GM18517 (cell line): ENCODE measurements around the gene ROR2.

Source experiments
- ATAC-seq: cut with Tn5 transposase; IDR thresholded peaks from one replicate; pipeline ENCODE4 v1.9.1; 2021; ENCODE audit warnings: mild to moderate bottlenecking, moderate library complexity; ENCODE audit not compliant: unreplicated experiment

Gene ROR2

DNA sequence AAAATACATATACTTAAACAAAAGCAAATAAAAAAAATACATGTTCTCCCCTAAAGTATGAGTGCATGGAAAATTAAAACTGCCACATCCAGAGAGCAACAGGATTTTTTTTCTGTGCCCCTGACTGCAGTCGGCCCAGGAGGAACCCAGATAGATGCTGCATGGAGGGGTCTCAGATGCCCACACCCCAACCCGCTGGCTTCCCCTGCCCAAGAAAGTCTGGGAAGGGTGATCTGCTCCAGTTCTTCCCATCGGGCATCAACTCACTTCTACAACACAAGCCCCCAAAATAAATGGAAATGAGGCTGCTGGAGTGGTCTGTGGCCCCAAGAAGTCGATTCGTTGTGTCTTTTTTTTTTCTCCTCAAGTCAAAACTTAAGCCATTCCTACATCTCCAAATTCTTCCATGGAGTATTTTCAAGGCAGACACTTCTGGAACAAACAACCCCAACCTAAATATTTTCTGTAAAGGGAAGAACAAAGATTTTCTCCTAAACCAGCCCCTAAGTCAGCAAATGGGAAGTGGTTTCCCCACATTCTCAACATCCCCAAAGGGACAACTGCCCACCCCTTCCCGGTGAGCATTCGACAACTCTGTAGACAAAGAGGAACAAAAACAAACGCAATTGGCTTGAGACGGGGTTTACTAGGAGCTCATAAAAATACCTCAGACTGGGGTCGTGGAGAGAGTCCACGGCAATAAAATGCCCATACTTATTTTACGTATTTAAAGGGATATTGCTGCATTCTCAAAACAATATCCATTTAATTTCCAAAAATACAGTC is 46.7 kb downstream of the ROR2 start:
- ATAC-seq: no peak

DNA sequence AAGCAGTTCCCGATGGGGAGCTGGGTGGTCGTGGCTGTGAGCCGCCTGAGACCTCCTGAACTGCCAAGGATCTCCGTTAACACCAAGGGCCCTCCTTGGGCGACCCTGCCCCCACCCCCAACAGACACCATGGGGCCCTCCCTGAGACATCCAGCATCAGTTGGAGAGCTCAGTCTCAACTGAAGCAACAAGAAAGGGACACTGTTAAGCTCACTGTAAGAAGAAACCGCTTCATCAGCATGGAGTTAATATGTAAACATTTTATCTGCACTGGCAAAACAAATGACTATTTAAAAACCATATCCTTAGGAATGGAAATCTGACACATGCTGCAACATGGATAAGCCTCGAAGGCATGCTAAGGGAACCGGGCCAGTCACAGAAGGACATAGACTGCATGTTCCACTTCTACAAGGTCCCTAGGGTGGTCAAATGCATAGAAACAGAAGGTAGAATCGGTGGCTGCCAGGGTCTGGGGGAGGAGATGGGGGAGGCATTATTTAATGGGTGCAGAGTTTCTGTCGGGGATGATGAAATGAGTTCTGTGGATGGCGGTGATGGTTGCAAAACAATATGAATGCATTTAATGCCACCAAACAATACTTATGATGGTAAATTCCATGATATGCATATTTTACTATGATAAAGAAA is 47.4 kb downstream of the ROR2 start:
- no peak for ATAC-seq

DNA sequence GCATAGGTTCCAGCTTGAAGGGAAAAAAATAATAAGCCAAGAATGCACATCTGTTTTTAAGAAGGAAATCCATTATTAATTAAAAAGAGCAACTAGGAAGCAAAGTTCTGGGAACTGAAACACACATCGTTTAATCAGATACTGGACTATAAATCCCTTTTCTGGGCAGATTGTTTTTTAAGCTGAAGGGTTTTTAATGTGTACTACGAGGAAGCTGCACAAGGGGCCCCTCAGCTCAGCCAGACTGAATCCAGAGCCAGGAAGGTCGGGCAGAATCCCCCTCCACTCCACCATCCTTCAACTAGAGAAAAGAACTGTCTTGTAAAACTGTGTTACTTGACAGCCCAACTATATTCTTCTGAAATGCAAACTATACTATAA is 49.2 kb downstream of the ROR2 start:
- no peak for ATAC-seq

DNA sequence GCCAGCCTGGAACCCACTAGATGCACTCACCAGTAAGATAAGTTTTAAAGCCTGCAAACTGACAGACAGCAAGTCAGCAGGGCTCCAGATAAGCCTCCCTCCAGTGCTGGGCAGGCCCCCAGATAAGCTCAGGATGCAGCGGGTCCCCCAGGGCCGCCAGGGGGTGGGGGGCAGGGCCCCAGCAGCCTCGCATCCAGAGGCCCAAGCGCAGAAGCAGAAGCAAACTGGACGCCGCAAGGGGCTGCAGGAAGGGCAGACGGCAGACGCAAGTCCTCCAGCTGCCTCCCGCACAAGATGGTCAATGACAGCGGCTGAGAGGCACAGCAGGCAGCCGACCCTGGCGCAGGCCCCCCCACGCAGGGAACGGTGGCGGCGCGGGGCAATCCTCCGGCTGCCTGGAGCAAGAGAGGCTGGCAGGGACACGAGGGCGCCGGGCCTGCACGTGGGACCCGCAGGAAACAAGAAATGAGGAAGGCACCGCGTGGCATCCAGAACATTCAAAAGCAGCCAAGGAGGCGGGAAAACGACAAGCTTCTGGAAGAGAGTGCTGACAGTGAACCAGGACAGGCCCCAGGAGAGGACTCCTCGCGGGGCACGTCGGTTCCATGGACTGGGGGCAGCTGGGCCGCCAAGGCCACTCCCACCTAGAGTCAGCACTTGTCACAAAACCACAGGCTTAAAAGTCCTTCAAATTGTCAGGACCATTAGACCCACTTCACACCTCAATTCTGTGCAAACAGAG is 49.8 kb downstream of the ROR2 start:
- ATAC-seq: no peak

DNA sequence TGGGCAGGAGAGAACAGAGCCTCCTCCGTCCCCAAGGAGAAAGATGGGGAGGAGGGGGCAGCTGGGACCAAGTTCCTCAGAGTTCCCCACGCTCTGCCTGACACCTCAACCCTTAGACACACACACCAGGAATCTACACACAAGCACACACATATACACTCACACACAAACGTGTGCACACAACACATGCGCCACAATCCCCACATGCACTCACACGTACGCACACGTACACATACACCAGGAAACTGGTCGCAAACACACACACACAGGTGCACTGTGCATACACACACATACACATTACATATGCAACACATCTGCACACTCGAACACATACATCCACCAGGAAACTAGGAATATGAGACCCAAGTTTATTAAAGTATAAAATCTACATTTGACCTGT is 50.4 kb downstream of the ROR2 start:
- ATAC-seq: no peak

DNA sequence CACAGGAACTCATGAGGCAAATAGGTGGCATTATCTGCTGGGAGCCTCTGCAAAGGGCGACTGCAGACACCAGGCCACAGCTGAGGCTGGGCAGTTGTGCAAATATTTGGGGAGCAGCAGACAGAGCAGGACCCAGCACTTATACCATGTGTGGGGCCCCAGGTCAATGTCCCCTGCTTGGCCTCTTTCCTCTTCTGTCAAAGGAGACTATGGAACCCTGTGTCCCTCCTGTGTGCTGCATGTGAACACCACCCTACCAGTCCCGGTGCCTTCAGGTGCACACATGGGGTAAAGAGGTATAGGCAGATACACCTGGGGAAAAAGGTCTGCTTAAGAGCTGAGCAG is 50.8 kb downstream of the ROR2 start:
- no peak for ATAC-seq

DNA sequence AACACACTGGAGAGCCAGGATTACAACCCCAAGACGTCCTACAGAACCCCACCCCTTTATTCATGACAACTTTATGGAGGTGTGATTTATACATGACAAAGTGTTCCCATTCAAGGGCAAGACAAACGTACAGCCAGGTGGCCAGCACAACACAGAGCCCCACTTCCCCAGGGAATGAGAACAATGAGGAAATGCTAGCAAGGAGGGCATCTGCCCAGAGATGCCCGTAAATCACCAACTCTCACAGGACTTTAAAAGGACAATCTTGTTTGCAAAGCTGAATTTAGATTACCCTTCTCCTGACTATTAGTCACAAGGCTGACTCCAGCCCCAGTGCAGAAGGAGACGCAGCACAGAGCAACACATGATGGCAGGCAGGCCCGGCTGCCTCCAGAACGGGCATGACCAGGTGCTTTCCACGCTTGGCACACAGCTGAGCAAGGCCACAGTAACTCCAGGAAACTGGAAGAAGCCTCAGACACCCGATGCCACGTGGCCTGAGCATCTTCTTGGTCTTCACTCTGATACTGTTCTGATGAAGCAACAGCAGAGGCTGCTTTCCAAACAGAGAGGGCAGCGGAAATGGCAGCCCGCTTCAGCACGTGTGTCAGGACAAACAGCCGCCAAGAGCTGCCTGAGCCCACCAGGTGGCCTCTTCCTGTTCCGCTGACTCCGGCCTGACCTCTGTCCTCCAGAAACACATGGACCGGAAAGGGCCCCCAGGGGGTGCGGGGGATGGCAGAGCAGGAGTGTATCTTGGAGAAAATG is 51.4 kb downstream of the ROR2 start:
- ATAC-seq: no peak

DNA sequence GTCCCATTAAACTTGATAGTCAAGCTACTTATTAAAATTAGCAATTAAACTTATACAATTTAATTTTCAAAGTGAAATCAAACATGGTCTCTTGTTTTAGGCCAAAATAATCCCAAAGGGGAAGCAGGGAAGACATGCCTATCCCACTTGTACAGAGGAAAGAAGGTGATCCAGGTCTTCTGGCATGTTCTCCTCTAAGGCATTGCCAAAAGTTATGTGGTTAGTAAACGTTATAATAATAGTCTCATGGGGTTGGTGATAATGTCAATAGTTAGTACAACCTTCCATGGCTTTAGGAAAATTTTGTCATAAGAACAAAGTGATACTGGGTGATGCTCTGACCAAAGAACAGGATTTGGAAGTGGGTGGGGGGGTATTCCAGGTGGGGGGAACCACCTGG is 52.8 kb downstream of the ROR2 start:
- no peak for ATAC-seq

DNA sequence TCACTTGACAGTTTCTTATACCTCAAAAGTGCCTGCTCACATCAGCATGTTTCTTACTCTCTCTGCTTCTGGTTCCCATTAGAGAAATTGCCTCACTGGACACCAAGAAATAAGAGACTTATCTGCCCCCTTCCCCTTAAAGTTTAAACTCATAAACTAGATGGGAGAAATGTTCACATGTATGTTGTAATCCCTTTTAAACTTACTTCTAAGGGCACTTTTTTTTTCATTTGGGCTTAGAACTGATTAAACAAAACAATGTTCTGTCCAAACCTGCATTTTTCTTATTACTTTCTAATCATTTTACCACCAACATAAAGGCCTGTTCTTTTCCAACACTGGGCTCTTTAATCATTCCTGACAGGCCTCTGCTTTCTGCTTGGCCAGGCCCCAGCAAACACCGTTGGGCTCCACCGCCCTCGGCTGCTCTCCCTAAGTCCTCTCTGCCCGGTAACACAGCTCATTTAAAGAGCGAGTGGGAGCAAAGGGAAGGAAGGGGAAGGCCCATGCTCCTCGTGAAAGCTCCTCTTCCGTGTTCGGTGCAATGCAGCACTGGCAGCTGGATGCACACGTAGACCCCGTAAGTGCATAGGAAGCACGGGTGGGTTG is 53.4 kb downstream of the ROR2 start:
- no peak for ATAC-seq

DNA sequence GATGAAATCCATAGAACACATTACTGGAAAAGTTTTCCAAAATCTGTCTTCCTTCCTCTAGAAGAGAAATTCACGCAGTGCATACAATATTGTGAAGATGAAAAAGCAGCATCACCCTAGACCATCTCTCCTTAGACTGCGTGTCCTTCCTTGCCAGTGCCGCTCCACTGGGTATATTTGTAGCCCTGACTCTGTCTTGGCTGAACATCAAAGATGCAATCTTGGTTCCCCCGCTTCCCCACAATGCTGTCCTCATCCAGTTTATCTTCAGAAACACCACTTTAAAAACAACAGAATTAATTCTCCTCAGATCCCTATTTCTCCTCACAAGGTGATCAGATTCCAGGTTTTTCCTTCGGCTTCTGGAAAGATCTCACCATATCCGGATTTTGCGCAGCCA is 53.9 kb downstream of the ROR2 start:
- no peak for ATAC-seq

DNA sequence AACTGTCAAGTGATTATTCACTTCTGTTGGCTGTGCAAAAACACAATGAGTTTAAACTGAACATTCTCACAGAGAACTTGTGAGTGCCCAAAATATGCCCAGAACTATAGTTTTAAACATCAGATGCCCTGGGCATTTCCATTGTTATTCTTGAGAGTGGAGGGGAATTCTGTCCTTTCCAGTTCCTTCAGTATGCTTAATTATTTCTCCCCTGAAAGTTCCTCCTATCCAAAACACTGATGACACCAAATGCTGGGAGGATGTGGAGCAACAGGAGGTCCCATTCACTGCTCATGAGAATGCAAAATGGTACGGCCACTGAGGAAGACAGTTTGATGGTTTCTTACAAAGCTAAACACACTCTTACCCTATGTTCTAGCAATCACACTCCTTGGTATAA is 55.5 kb downstream of the ROR2 start:
- ATAC-seq: no peak

DNA sequence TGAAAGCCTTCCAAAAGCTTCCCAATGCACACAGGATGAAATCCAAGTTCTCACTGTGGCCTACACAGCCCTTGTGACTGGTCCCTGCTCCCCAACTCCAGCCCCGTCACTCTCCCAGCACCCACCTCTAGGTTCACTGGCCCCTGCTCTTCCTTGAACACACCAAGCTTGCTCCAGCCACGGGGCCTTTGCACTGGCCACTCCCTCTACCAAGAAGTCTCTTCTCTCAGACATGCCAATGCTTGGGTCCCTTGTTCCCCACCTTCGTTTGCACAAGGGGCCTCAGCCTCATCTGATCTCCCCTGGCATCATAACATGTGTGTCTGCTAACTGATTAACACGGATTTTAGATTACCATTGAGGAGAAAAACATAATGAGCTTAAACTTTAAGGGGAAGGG is 56.0 kb downstream of the ROR2 start:
- ATAC-seq: no peak

DNA sequence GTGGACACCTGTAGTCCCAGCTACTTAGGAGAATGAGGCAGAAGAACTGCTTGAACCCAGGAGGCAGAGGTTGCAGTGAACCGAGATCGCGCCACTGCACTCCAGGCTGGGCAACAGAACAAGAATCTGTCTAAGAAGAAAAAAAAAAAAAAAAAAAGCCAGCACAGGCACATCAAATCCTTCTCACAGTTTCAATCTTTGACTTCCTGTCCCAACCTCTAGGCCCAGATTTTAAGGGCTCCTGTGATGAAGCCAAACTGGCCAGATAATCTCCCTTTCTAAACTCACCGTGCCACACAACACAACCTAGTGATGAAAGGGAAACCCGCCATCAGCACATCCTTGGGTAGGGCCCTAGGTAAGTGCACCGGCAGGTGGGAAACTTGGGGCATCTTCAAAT is 58.1 kb downstream of the ROR2 start:
- no peak for ATAC-seq

DNA sequence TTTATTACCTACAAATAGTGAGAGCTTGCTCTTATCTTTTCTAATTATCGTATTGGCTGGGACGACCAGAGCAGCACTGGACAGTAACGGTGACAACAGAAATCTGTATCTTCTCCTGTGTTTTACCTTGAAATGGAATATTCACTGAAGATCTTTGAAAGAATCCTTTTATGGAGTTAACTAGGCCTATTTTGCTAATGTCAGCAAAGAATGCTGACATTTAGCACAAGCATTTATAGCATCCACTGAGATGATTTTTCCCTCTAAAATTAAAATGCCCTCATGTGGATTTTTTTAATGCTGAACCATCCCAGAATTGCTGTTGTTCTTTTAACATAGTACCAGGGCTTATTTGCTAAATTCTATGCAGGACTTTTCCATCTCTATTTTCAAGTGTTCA is 59.4 kb downstream of the ROR2 start:
- no peak for ATAC-seq

DNA sequence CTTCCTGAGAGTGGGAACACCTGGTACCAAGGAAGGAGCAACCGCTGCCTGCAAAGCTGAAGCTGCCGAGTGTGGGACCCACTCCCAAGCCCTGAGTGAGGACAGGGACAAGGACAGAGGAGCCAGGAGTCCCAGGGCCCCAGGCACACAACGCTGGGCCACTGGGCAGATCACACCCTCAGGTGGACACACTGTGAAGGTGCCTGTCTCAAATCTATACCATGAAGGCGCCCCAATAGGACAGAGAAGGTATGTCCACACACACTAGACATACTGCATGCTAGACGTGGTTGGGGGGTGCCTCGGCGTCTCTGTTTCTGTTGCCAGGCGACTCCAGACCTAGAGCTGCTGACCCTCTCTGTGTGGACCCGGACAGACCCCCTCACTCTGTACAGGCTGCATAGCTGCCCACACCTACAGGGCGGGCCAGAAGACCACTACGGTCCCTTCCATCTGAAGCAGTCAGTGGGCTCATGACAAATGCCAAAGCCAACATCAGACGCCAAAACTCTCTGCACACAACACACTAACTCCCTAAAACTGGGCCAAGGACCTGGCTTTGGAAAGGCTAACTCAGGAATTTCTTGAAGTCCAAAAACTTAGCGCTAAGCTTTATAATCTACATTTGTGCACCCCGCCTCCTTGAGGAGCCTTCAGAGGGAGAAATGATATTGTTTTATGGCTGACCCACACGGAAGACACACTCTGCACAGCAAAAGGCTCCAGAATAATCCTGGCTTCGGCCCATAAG is 60.7 kb downstream of the ROR2 start:
- no peak for ATAC-seq

DNA sequence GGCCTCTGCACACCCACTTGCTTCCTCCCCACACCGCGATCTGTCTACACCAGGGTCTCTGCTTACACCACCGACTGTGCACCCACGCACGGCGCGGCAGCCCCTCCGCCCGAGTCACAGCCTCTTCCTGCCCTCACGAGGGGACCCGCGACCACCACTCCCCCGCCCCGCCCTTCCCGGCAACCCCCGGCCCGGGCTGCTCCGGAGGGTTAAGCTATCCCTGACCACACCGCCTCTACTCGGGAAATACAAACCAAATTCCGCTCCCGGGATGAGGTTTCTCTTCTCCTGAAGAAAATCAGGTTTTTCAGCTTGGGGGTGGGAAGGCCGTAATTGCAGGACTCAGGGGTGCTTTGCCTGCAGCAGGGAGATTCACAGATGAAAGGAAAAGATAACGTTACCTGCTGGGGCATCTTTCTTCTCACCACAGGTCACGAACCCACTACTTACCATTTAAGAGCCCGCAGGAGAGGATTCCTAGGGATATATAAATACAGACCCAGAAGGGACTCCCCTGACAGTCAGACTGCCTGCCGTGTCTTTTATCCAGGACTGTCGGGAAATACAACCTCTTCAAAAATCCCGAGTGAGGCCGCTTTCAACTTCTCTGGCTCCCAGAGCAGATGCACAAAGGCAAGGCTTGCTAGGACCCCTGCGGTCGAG is 63.5 kb downstream of the ROR2 start:
- ATAC-seq: no peak

DNA sequence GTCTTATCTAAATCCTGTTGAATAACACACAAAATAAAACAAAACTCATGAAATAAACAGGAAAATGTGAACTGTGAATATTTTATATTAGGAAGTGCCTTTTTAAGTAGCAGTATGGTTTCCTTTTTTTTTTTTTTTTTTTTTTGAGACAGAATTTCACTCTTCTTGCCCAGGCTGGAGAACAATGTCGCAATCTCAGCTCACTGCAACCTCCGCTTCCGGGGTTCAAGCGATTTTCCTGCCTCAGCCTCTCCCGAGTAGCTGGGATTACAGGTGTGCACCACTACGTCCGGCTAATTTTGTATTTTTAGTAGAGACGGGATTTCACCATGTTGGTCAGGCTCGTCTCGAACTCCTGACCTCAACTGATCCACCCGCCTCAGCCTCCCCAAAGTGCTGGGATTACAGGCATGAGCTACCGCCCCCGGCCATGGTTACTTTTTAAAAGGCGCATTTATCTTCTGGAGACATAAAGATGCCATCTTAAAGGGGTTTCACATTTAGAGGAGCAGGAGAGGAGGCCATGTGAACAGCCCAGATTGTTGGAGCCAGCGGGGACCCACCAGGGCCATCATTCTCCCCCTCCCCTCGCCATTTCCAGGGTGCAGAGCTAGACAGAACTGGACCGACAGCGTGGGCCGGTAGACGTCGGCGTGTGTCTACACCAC is 64.1 kb downstream of the ROR2 start:
- ATAC-seq: no peak

DNA sequence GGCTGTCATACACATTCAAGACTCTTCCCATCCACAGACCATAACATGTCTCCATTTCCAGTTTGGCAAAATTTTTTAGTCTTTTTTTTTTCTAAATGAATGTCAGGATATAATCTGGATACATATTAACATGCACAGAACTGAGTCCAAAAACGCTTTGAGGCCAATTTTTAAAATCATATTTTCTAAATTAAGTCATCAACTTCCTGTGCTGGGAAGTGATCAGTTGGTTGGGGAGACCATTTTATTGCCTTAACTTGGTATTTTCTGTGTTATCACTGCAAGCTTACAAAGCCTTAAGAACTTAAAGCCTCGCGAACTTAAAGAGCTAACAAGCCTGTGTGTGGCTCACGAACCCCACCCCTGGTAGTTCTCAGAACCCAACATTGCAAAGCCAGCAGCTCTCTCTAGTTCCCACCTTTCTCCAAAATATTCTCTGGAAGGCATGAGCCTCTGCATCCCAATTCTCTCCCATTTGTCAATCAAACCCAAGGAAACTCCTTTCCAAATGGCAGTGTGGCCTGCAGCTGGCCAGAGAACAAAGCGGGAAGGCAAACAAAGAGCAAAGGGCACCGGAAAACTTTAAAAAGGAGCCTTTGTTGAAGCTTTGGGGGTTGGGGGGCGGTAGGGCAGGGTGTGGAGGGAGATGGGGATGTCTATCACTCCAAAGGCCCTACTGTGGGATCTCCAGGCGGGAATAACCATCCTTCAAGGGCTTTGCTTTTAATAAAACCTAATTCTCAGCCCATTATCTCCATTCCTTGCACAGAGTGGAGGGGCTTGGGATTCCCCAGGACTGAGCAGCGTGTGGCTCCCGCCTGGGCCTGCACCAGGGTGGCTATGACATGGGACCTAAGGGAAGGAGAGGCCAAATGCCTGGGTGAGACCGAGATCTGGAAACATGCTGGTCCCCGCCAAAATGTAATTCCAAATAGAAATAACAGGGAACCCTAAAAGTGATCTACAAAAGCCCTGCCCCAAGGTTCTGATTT is 65.0 kb downstream of the ROR2 start:
- no peak for ATAC-seq
